Measurements from ENCODE around the gene ATP6V1A.

ATP6V1A gene

DNA sequence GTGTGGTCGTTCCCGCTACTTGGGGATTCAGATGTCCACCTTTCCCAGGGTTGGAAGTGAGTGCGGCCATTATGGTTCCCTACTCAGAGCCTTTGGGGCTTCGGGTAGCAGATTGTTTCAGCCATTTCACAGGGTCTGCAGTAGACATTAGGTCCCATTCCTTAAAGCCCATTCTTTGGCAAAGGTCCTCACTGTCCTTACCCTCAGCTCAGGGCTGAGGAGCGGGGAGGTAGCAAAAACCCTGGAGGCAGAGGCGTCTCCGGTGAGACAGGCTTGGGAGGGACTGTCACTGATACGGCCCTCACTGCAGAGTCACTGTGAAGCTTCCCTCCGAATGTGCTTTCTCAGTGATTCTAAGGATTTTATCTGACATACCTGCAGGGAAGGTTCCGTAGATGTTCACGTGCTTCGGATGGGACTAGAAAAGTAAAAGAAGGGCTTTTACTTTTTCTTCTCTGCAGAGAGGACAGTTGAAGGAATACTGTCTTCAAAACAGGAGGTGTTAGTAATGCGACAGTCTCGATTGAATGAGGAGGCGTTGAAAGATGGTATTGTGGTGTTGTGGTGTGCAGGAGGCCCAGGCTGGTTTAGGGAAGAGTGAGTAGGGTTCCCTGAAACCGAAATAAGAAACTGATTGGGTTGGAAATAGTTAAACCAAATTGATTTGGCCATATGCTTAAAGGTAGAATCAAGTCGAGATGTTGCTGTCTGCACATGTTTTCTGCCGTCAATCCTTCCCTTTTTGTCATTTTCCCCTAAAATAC is 630 bp downstream of the ATP6V1A start:
- DNase-seq, result no peak

GRCh38 chr3:113751141-113751540 is 4.3 kb downstream of the ATP6V1A start:
- no peak for DNase-seq

GRCh38 chr3:113753376-113753985 is 6.6 kb downstream of the ATP6V1A start:
- no peak for DNase-seq

GRCh38 chr3:113754494-113755159 is 7.8 kb downstream of the ATP6V1A start:
- DNase-seq, result no peak

GRCh38 chr3:113758389-113759024 is 11.7 kb downstream of the ATP6V1A start:
- no peak for DNase-seq

DNA sequence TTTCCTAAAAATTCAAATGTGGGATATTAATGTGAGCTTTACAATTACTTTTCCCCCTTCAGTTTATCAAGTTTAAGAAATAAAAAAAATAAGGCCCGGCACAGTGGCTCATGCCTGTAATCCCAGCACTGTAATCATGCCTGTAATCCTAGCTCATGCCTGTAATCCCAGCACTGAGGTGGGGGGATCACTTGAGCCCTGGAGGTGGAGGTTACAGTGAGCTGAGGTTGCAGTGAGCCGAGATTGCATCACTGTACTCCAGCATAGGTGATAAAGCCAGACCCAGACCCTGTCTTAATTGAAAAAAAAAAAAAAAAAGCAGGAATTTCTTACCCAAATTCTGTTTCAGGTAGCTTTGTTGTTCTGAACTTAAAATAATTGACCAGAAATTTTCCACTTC is 17.9 kb downstream of the ATP6V1A start:
- no peak for DNase-seq

- DNase-seq, result no peak
Observed at GRCh38 chr3:113769551-113769950, 22.7 kb downstream of the ATP6V1A start.

GRCh38 chr3:113771993-113772392 is 25.2 kb downstream of the ATP6V1A start:
- DNase-seq, result no peak

DNA sequence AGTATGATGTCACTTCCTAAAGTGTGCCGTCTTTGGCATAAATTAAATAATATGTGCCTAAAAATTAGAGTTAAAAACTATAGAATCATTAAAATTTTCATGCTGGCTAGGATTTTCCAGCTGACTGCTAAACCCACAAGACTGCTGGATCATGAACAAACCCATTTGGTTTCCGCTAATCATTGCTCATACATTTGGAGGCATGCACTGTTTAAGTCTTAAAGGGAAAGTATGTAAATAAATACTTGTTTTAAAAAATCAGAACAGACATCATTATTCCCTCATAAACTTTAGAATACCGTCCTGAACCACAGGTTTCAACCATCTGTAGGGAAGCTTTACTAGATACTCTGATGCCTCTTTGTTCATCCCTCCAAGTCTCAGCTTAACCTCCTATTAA is 26.5 kb downstream of the ATP6V1A start:
- DNase-seq, result no peak

- no peak for DNase-seq
Observed at GRCh38 chr3:113775516-113775915, 28.7 kb downstream of the ATP6V1A start.

GRCh38 chr3:113776564-113776963 is 29.7 kb downstream of the ATP6V1A start:
- no peak for DNase-seq

- no peak for DNase-seq
Observed at GRCh38 chr3:113783463-113783862, 36.6 kb downstream of the ATP6V1A start.

DNA sequence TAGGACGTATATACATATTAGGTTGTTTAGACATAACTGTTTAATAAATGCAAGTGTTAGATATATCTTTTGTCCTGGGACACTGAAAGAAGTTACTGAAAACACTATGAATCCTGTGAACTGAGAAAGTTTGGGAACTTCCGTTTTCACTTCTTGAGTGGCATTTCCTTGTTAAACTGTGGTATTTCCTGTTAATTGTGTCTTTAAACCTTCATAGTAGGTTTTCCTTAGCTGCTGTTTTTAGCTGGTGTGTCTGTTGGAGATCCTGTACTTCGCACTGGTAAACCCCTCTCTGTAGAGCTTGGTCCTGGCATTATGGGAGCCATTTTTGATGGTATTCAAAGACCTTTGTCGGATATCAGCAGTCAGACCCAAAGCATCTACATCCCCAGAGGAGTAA is 37.1 kb downstream of the ATP6V1A start:
- DNase-seq, result no peak

DNA sequence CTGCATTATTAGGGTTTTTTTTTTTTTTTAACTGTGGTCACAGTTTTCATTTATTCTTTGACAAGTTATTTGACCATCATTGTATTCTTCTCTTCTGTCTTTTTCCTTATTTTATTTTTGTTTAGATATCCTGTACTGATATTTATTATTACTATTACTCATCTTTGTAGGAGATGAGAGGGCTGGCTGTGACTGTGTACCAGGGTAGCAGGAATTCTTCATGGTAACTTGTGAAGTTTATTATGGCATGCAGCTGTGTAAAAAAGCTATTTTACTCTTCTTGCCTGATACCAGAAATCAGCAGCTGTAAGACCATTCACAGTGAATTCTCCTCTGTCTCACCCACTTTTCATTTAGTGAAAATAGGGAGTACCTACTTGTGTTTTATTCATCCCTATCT is 44.5 kb downstream of the ATP6V1A start:
- DNase-seq, result no peak

GRCh38 chr3:113794526-113794925 is 47.7 kb downstream of the ATP6V1A start:
- DNase-seq, result no peak

- no peak for DNase-seq
Observed at GRCh38 chr3:113795693-113796092, 48.9 kb downstream of the ATP6V1A start.

GRCh38 chr3:113802795-113803455 is 56.1 kb downstream of the ATP6V1A start:
- no peak for DNase-seq

- DNase-seq, result no peak
Observed at GRCh38 chr3:113804661-113805060, 57.8 kb downstream of the ATP6V1A start.

- no peak for DNase-seq
Observed at GRCh38 chr3:113805249-113805648, 58.4 kb downstream of the ATP6V1A start.

- DNase-seq, result no peak
Observed at GRCh38 chr3:113812854-113813253, 66.0 kb downstream of the ATP6V1A start.

- no peak for DNase-seq
Observed at GRCh38 chr3:113819866-113820265, 73.0 kb downstream of the ATP6V1A start.

DNA sequence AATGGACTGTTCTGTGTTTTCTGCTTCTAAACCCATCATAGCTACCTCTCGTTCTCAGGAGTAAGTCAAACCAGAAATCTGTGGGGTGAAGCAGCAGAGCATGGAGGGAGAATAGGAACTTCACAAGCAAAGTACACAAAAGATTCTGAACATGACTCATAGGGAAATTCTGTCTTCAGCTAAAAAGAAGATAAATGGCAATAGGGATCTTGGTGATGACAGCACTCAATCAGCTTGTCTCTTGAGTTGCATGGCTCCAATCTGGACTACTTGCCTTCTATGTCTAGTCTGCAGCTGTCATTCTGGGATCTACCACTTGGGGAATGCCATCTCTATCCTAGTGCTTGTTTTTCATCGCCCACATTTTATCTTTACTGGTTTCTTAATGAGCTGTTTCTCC is 78.3 kb downstream of the ATP6V1A start:
- no peak for DNase-seq

- DNase-seq, result no peak
Observed at GRCh38 chr3:113828600-113828999, 81.8 kb downstream of the ATP6V1A start.

All from activated T-cell treated with anti-CD3 and anti-CD28 coated beads, Interleukin-2, amount 50 U/mL, for 1 hour (primary cell).